ENCODE measurements around the gene RPP40. TPM values are rescaled to one million over a fixed set of nuclear protein-coding genes. Genes with fewer than 3 reads are reported as not detected.

RPP40 gene
- total RNA-seq, 1 donor from 2014 or later = 14.6 TPM

GRCh38 chr6:4969609-4970285, 34.1 kb downstream of the RPP40 start:
- no peak for DNase-seq (ENCODE audit: low spot score)

GRCh38 chr6:4967301-4968030, 36.4 kb downstream of the RPP40 start:
- DNase-seq (ENCODE audit: low spot score) = no peak

GRCh38 chr6:4965562-4966389, 38.1 kb downstream of the RPP40 start:
- DNase-seq (ENCODE audit: low spot score) = no peak

GRCh38 chr6:4964675-4965561, 38.9 kb downstream of the RPP40 start:
- DNase-seq (ENCODE audit: low spot score) = no peak

- no peak for DNase-seq (ENCODE audit: low spot score)
Observed at GRCh38 chr6:4962905-4963304, 40.9 kb downstream of the RPP40 start.

- DNase-seq (ENCODE audit: low spot score) = no peak
Observed at GRCh38 chr6:4961322-4962168, 42.3 kb downstream of the RPP40 start.

- DNase-seq (ENCODE audit: low spot score) = no peak
Observed at GRCh38 chr6:4958624-4959023, 45.2 kb downstream of the RPP40 start.

GRCh38 chr6:4957521-4958231, 46.2 kb downstream of the RPP40 start:
- DNase-seq (ENCODE audit: low spot score) = no peak

- DNase-seq (ENCODE audit: low spot score) = no peak
Observed at GRCh38 chr6:4956625-4957024, 47.2 kb downstream of the RPP40 start.

GRCh38 chr6:4953440-4953839, 50.4 kb downstream of the RPP40 start:
- DNase-seq (ENCODE audit: low spot score) = no peak

- no peak for DNase-seq (ENCODE audit: low spot score)
Observed at GRCh38 chr6:4950836-4951533, 52.9 kb downstream of the RPP40 start.

GRCh38 chr6:4950076-4950475, 53.8 kb downstream of the RPP40 start:
- no peak for DNase-seq (ENCODE audit: low spot score)

- no peak for DNase-seq (ENCODE audit: low spot score)
Observed at GRCh38 chr6:4948781-4949450, 54.9 kb downstream of the RPP40 start.

- DNase-seq (ENCODE audit: low spot score) = no peak
Observed at GRCh38 chr6:4947716-4948115, 56.1 kb downstream of the RPP40 start.

- DNase-seq (ENCODE audit: low spot score) = no peak
Observed at GRCh38 chr6:4946521-4946920, 57.3 kb downstream of the RPP40 start.
